Prostate gland (tissue), 2 donors: Measurements from ENCODE around the gene MOK.

Experiments used
- POLR2A ChIP-seq: fragments of 450-650 bp; IDR thresholded peaks from one replicate; pipeline ENCODE4 v1.6.1; 2016; ENCODE audit warnings: antibody characterized with exemption, mild to moderate bottlenecking
- POLR2AphosphoS5 ChIP-seq: sonication (generic); formaldehyde crosslinking; IDR thresholded peaks from one replicate; pipeline ENCODE4 v1.6.1; 2017; ENCODE audit warnings: antibody characterized with exemption
- TF ChIP-seq, protein P1 (sequence below), 4 experiments: fragments of 200-600 bp in 2 of 4; fragments of 450-650 bp in 2 of 4; sonication (generic) in 2 of 4; IDR thresholded peaks; 1 replicate in 3 of 4; 2 replicates in 1 of 4; pipeline ENCODE4 v1.5.1; 2016 to 2019; ENCODE audit warnings: antibody characterized with exemption in 4 of 4, mild to moderate bottlenecking in 2 of 4, moderate library complexity in 2 of 4

DNA sequence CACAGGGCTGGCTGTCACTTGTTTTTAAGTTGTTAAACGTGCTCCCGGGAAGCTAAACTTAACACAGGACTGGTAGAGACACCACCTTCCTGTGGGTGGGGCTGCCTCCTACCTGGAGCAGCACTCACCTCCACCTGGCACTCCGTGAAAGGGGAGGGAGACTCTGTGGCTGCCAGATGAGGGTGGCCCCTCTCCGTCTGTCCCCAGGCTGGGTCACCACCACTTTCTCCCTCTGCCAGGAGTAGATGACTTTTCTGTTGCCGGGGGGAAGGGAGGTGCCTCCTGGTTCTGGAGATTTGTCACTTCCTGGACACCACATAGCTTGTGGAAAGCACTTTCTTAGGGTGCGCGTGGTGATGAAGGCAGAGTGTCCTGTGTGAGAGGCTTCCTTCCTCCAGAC is 83.9 kb downstream of the MOK start:
- TF ChIP-seq POLR2A (no peak), POLR2AphosphoS5 (no peak)
- TF ChIP-seq, protein P1, sequence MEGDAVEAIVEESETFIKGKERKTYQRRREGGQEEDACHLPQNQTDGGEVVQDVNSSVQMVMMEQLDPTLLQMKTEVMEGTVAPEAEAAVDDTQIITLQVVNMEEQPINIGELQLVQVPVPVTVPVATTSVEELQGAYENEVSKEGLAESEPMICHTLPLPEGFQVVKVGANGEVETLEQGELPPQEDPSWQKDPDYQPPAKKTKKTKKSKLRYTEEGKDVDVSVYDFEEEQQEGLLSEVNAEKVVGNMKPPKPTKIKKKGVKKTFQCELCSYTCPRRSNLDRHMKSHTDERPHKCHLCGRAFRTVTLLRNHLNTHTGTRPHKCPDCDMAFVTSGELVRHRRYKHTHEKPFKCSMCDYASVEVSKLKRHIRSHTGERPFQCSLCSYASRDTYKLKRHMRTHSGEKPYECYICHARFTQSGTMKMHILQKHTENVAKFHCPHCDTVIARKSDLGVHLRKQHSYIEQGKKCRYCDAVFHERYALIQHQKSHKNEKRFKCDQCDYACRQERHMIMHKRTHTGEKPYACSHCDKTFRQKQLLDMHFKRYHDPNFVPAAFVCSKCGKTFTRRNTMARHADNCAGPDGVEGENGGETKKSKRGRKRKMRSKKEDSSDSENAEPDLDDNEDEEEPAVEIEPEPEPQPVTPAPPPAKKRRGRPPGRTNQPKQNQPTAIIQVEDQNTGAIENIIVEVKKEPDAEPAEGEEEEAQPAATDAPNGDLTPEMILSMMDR (IDR thresholded peaks at IDR 0.05), result no peak
